GM13976 (cell line): ENCODE data around the gene NAMPT.

ENCODE experiments used
- DNase-seq: peaks from one replicate; pipeline ENCODE4 v3.0.0; 2012; ENCODE audit warnings: low spot score
- CTCF ChIP-seq: IDR thresholded peaks from 2 replicates; pipeline ENCODE4 v1.5.1; 2012; ENCODE audit warnings: borderline replicate concordance, mild to moderate bottlenecking; ENCODE audit not compliant: insufficient read depth; ENCODE audit errors: extremely low read depth, missing control alignments, control extremely low read depth
- in situ Hi-C: fragments of 300-500 bp; cut with MboI; formaldehyde crosslinking; loops from one replicate; pipeline ENCODE4 v1.12.0; 2022; ENCODE audit warnings: low sequenced_read_pairs, mixed read lengths, inconsistent platforms; ENCODE audit not compliant: unreplicated experiment

The NAMPT gene

DNA sequence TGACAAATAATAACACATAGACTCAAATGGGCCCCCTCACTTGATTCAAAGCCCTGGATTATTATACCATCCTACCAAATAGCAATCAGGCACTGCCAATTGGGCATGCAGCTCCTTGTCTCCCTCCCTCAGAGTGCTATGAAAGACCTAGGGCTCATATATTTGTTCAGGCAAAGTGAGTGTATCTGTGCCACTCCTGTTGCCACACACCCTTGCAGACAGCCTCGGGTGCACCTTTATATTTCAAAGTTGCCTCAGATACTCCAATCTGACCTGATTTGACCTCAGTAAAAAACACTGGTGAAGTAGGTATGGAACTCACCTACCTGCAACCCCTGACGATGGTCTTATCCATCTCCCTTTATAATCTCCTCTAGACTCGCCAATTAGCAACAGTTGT, 3.0 kb upstream of the NAMPT start:
- DNase-seq = no peak
- no peak for TF ChIP-seq CTCF
- in situ Hi-C loops = no loop called here

- no peak for TF ChIP-seq CTCF
- peak; percentile 80 for DNase-seq
- in situ Hi-C loops = no loop called here
These were observed 1.2 kb upstream of the NAMPT start for GRCh38 chr7:106285855-106286492.

DNA sequence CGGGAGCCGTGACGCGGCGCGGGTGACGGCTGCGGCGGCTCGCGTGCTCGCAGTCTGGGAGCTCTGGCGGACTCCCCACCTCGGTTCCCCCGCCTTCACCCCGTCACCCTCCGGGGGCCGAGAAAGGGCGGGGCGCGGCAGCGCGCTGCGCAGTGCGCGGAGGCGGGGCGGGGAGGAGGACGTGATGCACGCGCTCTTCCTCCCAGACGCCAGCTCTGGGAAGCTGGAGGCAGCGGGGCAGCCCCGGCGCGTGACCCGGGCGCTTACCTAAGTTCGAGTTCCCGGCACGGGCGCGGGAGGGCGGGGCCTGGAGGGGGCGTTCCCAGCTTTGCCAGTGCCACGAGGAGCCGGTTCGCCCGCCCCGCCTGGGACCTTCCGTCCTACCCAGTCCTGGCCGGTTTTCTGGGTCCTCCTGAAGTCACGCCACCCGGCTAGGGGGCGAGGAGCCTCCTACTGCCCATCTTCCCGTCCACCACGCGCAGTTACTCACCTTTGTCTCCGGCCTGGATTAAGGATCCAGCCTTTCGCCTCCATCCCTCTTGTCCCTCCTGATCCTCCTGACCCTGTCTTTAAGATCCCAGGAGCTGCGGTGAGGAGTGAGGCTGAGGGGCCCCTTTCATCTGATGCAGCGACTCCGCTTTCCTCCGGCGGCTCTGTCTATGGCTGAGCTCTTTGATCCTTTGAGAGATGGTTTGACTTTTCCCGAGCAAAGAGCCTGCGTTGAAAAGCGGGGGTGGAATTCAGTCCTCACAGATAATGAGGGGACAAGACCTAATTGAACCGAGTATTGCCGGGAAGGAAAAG, 470 bp upstream of the NAMPT start:
- DNase-seq = peak; percentile 94
- TF ChIP-seq CTCF = no peak
- in situ Hi-C loops = no loop called here

GRCh38 chr7:106283831-106284713, 711 bp downstream of the NAMPT start:
- TF ChIP-seq CTCF = no peak
- peak; percentile 52 for DNase-seq
- in situ Hi-C loops = no loop called here

GRCh38 chr7:106283501-106283830, 1.3 kb downstream of the NAMPT start:
- TF ChIP-seq CTCF = no peak
- no peak for DNase-seq
- in situ Hi-C loops = no loop called here

DNA sequence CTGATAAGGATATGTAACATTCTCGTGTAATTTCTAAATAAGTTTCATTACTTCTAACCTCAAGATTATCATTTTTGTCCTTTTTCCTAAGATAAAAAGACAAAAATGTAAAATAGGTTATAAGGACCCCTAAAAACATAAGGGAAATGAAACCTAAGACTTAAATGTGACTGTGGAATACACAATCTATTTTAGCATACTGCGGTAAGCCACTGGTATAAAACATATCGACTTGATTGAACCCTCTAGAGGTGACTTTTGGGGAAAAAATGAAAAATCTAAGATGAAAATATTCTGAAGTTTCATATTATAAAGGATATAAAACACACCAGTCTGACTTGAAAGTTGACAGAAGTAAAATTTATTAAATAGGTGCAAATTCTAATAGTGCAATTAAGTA, 1.9 kb downstream of the NAMPT start:
- no peak for TF ChIP-seq CTCF
- in situ Hi-C loops = no loop called here
- no peak for DNase-seq
